GM21360 (cell line): Measurements from ENCODE around the gene ZNF354C.
"Not testable (repeated sequence)": the region's sequence is repeated elsewhere in the genome, so short reads cannot be mapped to it uniquely, and the experiment has no call there.

ENCODE experiments used
- ATAC-seq: cut with Tn5 transposase; IDR thresholded peaks from one replicate; pipeline ENCODE4 v1.9.1; 2021; ENCODE audit warnings: mild to moderate bottlenecking, moderate library complexity; ENCODE audit not compliant: unreplicated experiment

ZNF354C gene

DNA sequence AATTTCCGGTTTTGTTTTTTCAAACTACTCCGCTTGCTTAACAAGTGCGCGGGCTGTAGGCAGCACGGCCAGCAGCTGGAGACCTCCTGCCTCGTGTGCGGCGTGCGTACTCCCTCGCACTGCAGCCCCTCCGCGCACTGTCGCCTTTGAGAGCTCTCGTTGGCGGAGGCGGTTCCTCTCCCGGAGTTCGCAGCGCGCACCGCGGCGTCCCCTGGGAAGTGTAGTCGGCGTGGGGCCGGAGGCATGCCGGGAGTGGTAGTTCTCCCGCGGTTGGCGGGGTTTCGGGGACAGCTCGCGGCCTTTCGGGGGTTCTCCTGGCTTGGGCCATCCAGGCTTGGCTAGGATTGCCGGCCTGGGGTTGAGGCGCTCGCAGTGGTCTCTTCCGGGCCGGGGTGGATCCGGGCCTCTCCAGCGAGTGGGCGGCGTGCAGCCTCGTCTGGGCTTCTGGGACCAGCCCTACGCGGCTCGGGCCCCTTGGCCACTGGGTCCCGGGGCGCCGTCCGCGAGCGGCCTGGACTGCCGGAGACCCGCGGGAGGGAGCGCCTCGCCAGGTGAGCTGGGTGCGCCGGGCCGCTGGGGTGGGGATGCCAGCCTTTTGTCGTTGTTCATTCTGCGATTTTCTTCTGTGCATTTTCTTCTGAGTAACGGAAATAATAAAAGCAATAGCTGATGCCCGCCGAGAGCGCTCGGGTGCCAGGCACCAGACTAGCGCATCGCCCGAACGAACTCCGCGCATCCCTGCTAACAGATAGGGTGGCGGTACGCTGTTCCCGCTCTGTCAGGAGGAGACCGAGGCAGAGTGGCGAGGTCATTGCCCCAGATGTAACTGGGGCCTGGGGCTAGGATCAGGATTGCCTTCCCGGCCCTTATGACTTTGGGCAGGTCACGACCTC lies at the start of gene ZNF354C:
ZNF354C (plus strand) TSS at position 258 of the 893 bp plus-strand sequence. CDS start 1,696 bp downstream, outside the sequence.
- ATAC-seq: peak; percentile 93

DNA sequence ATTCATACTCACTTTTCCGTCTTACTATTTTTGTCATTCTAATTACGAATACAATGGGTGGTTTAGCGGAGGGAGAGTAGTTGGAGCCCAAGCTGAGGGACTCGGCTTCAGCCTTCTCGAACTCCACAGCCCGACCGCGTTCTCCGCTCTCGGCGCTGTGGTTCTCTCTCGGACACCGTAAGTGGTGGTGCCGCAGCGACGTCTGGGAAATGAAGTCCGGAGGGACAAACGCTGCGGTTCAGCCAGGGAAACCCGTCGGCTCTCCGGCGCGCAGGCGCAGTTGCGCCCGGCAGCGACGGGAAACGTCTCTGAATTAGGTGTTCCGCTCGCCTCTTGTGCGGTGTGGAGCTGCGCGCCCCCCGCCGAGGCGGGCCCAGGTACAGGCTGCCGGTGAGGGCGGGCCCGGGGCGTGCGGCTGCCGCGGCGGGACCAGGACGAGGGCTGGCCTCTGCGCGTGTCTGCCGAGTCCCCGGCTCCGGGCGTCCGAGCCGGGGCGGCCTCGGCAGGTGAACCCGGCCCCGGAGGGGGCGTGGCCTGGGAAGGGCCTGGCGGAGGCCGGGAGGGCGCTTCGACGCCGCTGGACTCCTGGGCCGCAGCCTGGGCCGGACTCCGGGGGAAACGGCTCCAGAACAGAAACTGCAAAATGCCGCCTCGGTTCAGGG lies 36.5 kb upstream of the ZNF354C start, which contains the start of gene ZNF879:
ZNF879 (plus strand) TSS at position 277 of the 662 bp plus-strand sequence. CDS start 1,201 bp downstream, outside the sequence.
- peak; percentile 85 for ATAC-seq

- ATAC-seq: no peak
Observed at GRCh38 chr5:179033004-179033580, 27.1 kb upstream of the ZNF354C start.

- no peak for ATAC-seq
Observed at GRCh38 chr5:179044765-179045164, 15.4 kb upstream of the ZNF354C start.

DNA sequence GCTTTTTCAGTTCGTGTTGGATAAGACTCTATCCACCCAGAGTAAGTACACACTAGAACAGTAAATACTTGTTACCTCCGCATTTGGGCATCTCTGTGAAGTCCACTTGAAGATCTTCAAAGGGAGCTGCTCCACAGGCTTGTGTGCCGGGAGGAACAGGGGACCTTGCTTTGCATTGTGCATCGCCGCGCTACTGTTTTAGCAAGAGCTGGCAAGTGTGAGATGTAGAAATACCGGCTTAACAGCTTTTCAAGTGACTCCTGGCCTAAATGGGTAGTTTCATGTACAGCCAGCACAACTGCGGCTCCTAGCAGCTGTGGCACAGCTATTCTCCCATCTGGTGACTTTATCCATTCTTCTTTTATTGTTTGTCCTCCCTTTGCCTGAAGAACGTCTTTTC lies 8.4 kb upstream of the ZNF354C start:
- ATAC-seq: no peak

DNA sequence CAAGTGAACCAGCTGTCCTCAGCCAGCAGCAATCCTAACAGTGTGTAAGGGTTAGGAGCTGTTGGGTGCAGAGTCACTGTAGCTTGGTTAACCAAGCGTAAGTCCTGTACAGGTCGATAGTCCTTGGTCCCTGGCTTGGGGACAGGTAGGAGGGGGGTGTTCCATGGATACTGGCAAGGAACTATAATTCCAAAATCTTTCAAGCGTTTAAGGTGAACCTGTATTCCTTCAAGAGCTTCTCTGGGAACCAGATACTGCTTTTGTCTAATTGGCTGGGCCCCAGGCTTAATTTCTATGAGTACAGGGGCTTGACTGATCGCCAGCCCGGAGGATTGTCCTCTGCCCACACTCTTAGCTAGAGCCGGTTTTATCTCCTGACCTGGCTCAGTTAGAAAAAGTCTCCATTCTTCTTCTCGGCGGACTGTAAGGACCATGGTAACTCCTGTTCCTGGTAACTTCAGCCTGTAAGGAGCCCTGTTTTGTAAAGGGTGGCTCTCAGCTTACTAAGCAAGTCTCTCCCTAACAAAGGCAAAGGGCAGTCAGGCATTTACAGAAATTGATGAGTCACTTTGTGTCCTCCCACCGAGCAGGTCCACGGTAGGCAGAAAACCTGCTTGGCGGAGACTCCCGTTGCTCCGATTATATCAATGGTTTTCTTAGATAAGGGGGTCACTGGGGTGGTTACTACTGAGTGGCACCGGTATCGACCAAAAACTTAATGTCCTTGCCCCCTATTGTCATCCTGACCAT lies 6.0 kb upstream of the ZNF354C start:
- no peak for ATAC-seq

DNA sequence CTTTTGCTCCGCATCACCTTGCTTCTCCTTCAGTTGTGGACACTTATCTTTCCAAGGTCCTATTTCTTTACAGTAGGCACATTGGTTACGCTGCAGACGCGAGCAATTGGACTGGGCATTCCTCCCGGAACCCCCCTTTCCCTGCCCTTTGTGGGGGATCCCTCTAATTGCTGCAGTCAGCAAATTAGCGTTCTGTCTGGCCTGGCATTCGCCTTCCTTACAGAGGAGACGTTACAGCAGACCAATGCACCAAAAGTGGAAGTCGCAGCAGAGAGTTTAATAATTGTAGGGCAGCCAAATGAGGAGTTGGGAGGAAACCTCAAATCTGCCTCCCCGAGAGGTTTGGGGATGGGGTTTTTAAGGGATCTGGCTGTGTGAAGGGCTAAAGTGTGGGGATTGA lies 5.3 kb upstream of the ZNF354C start:
- ATAC-seq: no peak

GRCh38 chr5:179055436-179055835 lies 4.7 kb upstream of the ZNF354C start:
- no peak for ATAC-seq

DNA sequence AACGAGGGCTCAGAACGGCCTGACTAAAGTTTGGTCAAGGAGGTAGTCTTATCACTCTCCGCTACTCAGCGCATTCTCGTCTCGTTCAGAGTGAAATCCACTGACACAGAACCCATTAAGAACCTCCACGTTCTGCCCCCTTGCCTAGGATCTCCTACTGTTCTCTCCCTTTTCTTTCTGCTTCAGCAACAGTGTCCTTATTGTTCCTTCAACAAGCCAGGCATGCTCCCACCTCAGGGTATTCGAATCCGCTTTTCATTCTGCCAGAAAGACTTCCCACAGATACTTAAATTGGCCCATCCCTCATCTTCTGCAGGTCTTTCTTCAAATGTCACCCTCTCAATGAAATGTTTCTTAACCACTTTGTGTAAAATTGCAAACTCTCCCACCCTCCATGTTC lies 4.3 kb upstream of the ZNF354C start:
- ATAC-seq: no peak

GRCh38 chr5:179061025-179061424 lies 852 bp downstream of the ZNF354C start:
- no peak for ATAC-seq

DNA sequence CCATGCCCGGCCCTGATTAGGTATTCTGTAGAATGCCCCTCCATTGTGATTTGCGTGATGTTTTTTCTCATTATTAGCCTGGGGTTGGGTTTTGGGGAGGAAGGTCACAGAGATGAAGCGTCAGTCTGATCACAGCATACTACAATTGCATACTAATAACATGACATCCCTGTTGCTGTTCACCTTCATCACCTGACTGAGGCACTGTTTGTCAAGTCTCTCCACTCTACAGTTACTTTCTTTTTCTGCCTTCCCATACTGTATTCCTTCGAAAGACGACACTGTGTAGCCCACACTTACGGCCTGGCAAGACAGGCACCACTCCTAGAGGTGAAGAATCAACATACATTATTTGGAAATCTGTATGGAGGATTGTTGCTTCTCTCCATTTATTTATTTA lies 5.5 kb downstream of the ZNF354C start:
- ATAC-seq: no peak

DNA sequence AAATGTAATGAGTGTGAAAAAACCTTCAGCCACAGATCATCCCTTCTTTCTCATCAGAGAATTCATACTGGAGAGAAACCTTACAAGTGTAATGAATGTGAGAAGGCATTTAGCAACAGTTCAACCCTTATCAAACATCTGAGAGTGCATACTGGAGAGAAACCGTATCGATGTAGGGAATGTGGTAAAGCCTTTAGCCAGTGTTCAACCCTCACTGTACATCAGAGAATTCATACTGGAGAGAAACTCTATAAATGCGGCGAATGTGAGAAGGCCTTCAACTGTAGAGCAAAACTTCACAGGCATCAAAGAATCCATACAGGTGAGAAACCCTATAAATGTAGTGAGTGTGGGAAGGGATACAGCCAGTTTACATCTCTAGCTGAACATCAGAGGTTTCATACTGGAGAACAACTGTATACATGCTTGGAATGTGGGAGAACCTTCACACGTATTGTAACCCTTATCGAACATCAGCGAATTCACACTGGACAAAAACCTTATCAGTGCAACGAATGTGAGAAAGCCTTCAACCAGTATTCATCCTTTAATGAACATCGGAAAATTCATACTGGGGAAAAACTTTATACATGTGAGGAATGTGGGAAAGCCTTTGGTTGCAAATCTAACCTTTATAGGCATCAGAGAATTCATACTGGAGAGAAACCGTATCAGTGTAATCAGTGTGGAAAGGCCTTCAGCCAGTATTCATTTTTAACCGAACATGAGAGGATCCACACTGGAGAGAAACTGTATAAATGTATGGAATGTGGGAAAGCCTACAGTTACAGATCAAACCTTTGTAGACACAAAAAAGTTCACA lies 19.2 kb downstream of the ZNF354C start:
- ATAC-seq: no peak

- no peak for ATAC-seq
Observed at GRCh38 chr5:179080724-179081123, 20.6 kb downstream of the ZNF354C start.

- ATAC-seq: no peak
Observed at GRCh38 chr5:179089502-179089901, 29.3 kb downstream of the ZNF354C start.

DNA sequence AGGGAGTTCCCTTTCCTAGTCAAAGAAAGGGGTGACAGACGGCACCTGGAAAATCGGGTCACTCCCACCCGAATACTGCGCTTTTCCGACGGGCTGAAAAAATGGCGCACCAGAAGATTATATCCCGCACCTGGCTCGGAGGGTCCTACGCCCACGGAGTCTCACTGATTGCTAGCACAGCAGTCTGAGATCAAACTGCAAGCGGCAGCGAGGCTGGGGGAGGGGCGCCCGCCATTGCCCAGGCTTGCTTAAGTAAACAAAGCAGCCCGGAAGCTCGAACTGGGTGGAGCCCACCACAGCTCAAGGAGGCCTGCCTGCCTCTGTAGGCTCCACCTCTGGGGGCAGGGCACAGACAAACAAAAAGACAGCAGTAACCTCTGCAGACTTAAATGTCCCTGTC lies 41.1 kb downstream of the ZNF354C start:
- not testable (repeated sequence) for ATAC-seq

GRCh38 chr5:179110528-179110927 lies 50.4 kb downstream of the ZNF354C start:
- ATAC-seq: no peak

- ATAC-seq: no peak
Observed at GRCh38 chr5:179111267-179112207, 51.4 kb downstream of the ZNF354C start.

- ATAC-seq: no peak
Observed at GRCh38 chr5:179112469-179113142, 52.4 kb downstream of the ZNF354C start.
